ENCODE measurements around the gene AGAP5.
"Not testable (repeated sequence)": the region's sequence is repeated elsewhere in the genome, so short reads cannot be mapped to it uniquely, and the experiment has no call there.

The AGAP5 gene

DNA sequence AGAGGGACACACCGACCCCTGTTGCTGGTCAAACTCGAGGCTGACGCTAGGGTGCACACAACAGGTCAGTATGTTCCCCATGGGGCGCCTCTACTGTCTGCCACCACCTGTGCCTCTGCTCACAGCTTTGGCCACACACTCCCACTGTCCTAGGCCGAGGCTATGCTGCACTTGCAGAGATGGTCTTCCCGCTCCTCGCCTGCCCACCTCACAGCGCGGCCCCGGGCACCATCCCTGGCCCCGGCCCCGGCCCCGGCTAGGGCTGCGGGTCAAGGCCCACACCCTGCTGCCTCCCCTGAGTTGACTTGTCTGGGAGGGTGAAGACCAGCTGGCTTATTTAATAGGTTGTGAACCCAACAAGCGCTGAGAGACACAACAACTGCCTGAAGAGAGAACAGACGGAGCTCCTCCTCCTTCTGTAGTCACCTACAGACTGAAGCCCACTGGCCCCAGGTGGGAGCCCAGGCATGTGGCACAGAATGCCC, at the start of gene AGAP5:
Gene AGAP5, minus strand, starts transcription at position 435 of the 485 bp plus-strand sequence. Its CDS starts 354 bp downstream, at position 81.
- not testable (repeated sequence) for H3K36me3 Mint-ChIP-seq (ENCODE audit: low read depth); DNase-seq; H3K9me3 Mint-ChIP-seq; H3K4me3 Mint-ChIP-seq; H3K4me1 Mint-ChIP-seq; H3K27me3 Mint-ChIP-seq (ENCODE audit: low read depth, poor library complexity)
- H3K27ac Mint-ChIP-seq: peak within 1 kb of the TSS; percentile 29

DNA sequence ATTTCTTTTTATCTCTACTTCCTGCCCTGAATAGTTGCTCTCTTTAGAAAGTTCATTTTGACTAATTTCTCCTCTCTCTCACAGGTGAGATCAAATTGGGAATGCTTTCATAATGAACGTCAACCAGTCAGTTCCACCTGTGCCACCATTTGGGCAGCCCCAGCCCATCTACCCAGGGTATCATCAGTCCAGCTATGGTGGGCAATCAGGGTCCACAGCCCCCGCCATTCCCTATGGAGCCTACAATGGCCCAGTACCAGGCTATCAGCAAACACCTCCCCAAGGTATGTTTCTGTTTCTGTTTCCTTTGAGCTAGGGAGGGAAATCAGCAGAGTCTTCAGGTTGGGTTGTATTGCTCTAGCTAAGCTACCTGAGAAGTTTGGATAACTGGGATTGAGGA, 48.8 kb upstream of the AGAP5 start:
- Mint-ChIP-seq H3K27me3 (ENCODE audit: low read depth, poor library complexity) (no peaks in the 10 kb centered on the region), H3K27ac (no peak overlapping the region), H3K9me3 (no peaks in the 10 kb centered on the region), H3K4me3 (peak overlapping the region; percentile 38), H3K4me1 (peaks cover 31% of the 10 kb centered on the region), H3K36me3 (ENCODE audit: low read depth) (peaks cover 27% of the 10 kb centered on the region)
- TF ChIP-seq, protein P1, sequence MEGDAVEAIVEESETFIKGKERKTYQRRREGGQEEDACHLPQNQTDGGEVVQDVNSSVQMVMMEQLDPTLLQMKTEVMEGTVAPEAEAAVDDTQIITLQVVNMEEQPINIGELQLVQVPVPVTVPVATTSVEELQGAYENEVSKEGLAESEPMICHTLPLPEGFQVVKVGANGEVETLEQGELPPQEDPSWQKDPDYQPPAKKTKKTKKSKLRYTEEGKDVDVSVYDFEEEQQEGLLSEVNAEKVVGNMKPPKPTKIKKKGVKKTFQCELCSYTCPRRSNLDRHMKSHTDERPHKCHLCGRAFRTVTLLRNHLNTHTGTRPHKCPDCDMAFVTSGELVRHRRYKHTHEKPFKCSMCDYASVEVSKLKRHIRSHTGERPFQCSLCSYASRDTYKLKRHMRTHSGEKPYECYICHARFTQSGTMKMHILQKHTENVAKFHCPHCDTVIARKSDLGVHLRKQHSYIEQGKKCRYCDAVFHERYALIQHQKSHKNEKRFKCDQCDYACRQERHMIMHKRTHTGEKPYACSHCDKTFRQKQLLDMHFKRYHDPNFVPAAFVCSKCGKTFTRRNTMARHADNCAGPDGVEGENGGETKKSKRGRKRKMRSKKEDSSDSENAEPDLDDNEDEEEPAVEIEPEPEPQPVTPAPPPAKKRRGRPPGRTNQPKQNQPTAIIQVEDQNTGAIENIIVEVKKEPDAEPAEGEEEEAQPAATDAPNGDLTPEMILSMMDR (IDR thresholded peaks at IDR 0.05): no peak
- DNase-seq: no peak

DNA sequence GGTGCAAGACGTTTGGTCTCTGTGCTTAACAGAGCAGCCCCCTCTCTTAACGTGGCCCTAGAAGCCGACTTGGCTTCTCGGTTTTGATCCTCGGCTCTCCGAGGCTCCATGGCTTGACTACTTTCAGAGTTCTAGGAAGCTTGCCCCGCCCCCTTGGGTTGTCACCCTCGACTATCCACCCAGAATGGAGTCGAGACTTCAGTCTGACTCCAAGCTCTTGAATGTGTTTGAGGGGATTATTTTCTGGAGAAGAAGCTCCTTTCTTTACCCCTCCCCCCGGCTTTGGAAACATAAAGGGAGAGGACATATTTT, 46.7 kb upstream of the AGAP5 start:
- peak overlapping the region; percentile 99 for H3K4me3 Mint-ChIP-seq
- peaks cover 13% of the 10 kb centered on the region for H3K36me3 Mint-ChIP-seq (ENCODE audit: low read depth)
- TF ChIP-seq, protein P1 (IDR thresholded peaks at IDR 0.05): no peak
- DNase-seq: peak; percentile 76
- peaks cover 31% of the 10 kb centered on the region for H3K4me1 Mint-ChIP-seq
- peak overlapping the region; percentile 100 for H3K27ac Mint-ChIP-seq
- no peaks in the 10 kb centered on the region for H3K27me3 Mint-ChIP-seq (ENCODE audit: low read depth, poor library complexity)
- no peaks in the 10 kb centered on the region for H3K9me3 Mint-ChIP-seq

DNA sequence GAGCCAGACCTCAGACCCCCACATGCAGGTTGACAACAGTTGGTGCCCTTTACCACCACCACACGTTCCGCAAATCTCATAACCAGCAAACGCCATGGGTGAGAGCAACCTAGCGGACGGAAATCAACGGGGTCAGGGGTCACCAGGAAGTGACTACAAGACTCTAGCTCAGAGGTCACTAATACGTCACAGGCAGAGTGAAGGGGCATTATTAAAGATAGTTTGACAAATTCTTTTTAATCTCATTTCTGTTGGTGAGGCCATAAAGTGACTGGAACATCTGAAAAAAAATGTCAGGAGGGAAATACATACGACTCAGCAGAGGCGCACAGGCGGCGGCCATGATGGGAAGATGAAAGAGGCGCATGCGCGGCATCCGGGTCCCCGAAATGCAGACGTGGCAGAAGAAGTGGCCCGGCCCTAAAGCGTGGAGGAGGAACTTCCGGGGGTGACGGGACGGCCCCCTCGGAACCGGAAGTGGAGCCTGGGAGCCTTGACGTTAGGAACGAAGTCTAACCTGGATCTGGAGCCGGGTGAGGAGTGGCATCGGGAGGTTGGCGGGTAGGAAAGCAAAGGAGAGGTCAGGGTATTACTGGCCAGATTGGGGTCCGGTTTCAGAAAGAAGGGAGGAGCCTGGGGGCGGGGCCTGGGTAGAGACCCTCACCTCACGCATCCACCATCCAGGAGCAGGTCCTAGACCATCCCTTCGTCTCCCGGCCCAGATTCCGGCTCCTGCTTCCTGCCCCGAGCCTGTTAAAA, 46.2 kb upstream of the AGAP5 start, which contains the start of gene SEC24C:
Gene SEC24C, plus strand, starts transcription at position 468 of the 759 bp plus-strand sequence. CDS start 2,461 bp downstream, outside the sequence.
- TF ChIP-seq, protein P1 (IDR thresholded peaks at IDR 0.05): no peak
- peaks cover 31% of the 10 kb centered on the region for H3K4me1 Mint-ChIP-seq
- H3K4me3 Mint-ChIP-seq: peak within 1 kb of the TSS; percentile 99
- peak; percentile 92 for DNase-seq
- H3K27me3 Mint-ChIP-seq (ENCODE audit: low read depth, poor library complexity): no peaks in the 10 kb centered on the region
- H3K9me3 Mint-ChIP-seq: no peaks in the 10 kb centered on the region
- H3K27ac Mint-ChIP-seq: peak within 1 kb of the TSS; percentile 100
- peaks cover 9% of the 10 kb centered on the region for H3K36me3 Mint-ChIP-seq (ENCODE audit: low read depth)

DNA sequence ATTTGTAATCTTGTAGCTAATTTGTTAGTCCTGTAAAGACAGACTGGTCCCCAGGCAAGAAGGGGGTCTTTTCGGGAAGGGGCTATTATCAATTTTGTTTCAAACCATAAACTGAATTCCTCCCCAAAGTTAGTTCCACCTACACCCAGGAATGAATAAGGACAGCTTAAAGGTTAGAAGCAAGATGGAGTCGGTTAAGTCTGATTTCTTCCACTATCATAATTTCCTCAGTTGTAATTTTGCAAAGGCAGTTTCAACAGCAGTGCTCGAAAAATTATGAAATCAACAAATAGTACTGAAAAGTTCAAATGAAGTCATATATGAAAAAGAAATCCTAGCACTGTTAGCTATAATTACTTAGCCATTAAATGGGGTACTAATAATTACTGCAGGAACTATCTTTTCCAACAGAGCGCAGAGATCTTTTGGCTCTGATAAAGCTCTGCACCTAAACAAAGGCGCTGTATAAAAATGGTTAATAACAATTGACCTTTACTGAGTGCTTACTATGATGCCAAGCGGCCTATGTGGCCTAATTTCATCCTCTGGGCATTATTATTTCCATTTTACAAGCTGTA, 45.5 kb upstream of the AGAP5 start:
- H3K4me3 Mint-ChIP-seq: peak overlapping the region; percentile 99
- H3K36me3 Mint-ChIP-seq (ENCODE audit: low read depth): peaks cover 5% of the 10 kb centered on the region
- no peaks in the 10 kb centered on the region for H3K9me3 Mint-ChIP-seq
- H3K4me1 Mint-ChIP-seq: peaks cover 31% of the 10 kb centered on the region
- no peaks in the 10 kb centered on the region for H3K27me3 Mint-ChIP-seq (ENCODE audit: low read depth, poor library complexity)
- peak overlapping the region; percentile 100 for H3K27ac Mint-ChIP-seq
- TF ChIP-seq, protein P1 (IDR thresholded peaks at IDR 0.05): no peak
- DNase-seq: no peak

DNA sequence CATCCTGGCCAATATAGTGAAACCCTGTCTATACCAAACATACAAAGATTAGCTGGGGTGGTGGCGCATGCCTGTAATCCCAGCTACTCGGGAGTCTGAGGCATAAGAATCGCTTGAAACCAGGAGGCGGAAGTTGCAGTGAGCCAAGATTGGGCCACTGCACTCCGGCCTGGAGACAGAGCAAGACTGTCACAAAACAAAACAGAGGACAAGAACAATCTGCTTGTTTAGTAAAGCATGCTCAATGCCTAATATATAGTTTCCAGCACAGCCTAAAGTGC, 44.5 kb upstream of the AGAP5 start:
- Mint-ChIP-seq H3K27me3 (ENCODE audit: low read depth, poor library complexity) (no peaks in the 10 kb centered on the region), H3K4me1 (peaks cover 34% of the 10 kb centered on the region), H3K4me3 (peak overlapping the region; percentile 99), H3K36me3 (ENCODE audit: low read depth) (peaks cover 9% of the 10 kb centered on the region), H3K9me3 (no peaks in the 10 kb centered on the region), H3K27ac (no peak overlapping the region)
- TF ChIP-seq, protein P1 (IDR thresholded peaks at IDR 0.05): no peak
- DNase-seq: no peak

DNA sequence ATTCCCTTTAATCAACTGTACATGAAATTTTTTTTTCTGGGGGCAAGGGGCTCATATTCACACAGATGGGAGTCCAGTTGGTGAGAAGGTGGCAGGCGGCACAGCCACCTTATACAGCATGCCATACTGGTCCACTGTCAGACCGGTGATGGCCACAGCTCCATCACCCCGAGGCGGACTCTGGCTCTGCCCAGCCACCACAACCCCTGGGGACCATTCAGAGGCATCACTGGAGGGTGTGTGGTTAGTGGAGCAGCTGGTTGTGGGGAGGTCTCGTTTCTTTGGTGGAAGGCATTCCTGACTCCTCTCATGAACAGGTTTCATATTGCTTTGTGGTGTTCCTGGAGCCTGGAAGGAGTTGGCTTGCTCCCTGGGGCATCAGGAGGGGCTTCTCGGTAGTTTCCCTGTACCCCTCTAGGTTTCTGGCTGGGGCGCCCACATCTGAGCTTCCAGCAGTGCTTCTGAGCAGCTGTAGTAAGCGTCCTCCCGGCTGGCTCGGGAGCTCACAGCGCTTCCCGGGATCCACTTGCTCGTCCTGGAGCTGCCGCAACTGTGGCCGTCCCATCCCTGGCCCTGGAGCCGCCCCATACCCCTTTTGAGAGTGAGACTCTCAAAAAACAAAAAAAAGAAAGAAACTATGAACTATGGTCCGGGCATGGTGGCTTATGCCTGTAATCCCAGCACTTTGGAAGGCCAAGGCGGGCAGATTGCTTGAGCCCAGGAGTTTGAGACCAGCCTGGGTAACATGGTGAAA, 42.8 kb upstream of the AGAP5 start:
- DNase-seq; H3K9me3 Mint-ChIP-seq; H3K4me3 Mint-ChIP-seq; H3K27me3 Mint-ChIP-seq (ENCODE audit: low read depth, poor library complexity); H3K36me3 Mint-ChIP-seq (ENCODE audit: low read depth); H3K27ac Mint-ChIP-seq: not testable (repeated sequence)
- H3K4me1 Mint-ChIP-seq: peaks cover 25% of the 10 kb centered on the region

Measured in nephron progenitor cell (in vitro differentiated cells).